ENCODE measurements around the gene LPIN3. TPM values are rescaled to one million over a fixed set of nuclear protein-coding genes. Genes with fewer than 3 reads are reported as not detected.

The LPIN3 gene
- total RNA-seq, 4 donors from 2014 or later, result 7.4 to 30.5 (median 10.2) TPM

DNA sequence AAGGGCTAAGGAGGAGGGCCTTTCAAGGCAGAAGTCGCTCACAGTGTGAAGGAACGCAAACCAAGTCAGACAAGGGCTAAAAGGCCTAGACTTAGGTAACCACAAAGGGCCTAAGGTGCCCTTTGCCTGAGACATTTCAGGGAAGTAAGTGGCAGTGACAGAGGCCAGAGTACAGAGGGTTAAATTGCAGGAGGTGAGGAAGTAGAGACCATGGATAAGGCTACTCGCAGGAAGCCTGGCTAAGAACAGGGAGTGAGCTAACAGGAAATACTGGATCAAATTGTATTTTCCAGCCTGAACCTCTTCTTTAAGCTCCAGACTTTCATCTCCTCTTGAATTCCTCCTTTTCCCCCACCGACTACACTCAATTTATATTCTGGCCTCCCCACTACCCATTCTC lies 39.7 kb upstream of the LPIN3 start:
- DNase-seq, result no peak
- Histone ChIP-seq H3K4me3 (no peak overlapping the region), H3K36me3 (no peaks in the 10 kb centered on the region), H3K27me3 (no peaks in the 10 kb centered on the region), H3K27ac (no peak overlapping the region), H3K4me1 (no peaks in the 10 kb centered on the region), H3K9me3 (no peaks in the 10 kb centered on the region)
- intact Hi-C loops (cut with DNase I; ENCODE audit: low total_unique reads), result no loop called here
- TF ChIP-seq POLR2A (IDR thresholded peaks at IDR 0.05), result no peak
- TF ChIP-seq, protein P1, sequence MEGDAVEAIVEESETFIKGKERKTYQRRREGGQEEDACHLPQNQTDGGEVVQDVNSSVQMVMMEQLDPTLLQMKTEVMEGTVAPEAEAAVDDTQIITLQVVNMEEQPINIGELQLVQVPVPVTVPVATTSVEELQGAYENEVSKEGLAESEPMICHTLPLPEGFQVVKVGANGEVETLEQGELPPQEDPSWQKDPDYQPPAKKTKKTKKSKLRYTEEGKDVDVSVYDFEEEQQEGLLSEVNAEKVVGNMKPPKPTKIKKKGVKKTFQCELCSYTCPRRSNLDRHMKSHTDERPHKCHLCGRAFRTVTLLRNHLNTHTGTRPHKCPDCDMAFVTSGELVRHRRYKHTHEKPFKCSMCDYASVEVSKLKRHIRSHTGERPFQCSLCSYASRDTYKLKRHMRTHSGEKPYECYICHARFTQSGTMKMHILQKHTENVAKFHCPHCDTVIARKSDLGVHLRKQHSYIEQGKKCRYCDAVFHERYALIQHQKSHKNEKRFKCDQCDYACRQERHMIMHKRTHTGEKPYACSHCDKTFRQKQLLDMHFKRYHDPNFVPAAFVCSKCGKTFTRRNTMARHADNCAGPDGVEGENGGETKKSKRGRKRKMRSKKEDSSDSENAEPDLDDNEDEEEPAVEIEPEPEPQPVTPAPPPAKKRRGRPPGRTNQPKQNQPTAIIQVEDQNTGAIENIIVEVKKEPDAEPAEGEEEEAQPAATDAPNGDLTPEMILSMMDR (IDR thresholded peaks at IDR 0.05), result no peak

GRCh38 chr20:41304002-41304401 lies 36.6 kb upstream of the LPIN3 start:
- intact Hi-C loops (cut with DNase I; ENCODE audit: low total_unique reads), result no loop called here
- no peaks in the 10 kb centered on the region for H3K4me1 ChIP-seq
- no peak overlapping the region for H3K4me3 ChIP-seq
- no peaks in the 10 kb centered on the region for H3K36me3 ChIP-seq
- TF ChIP-seq, protein P1 (IDR thresholded peaks at IDR 0.05), result no peak
- no peak for TF ChIP-seq POLR2A (IDR thresholded peaks at IDR 0.05)
- H3K27me3 ChIP-seq, result no peaks in the 10 kb centered on the region
- H3K9me3 ChIP-seq, result no peaks in the 10 kb centered on the region
- H3K27ac ChIP-seq, result no peak overlapping the region
- DNase-seq, result no peak

- Histone ChIP-seq H3K27me3 (no peaks in the 10 kb centered on the region), H3K9me3 (no peaks in the 10 kb centered on the region), H3K27ac (no peak overlapping the region), H3K4me3 (no peak overlapping the region), H3K4me1 (no peaks in the 10 kb centered on the region), H3K36me3 (no peaks in the 10 kb centered on the region)
- TF ChIP-seq, protein P1 (IDR thresholded peaks at IDR 0.05), result no peak
- TF ChIP-seq POLR2A (IDR thresholded peaks at IDR 0.05), result no peak
- intact Hi-C loops (cut with DNase I; ENCODE audit: low total_unique reads), result no loop called here
- DNase-seq, result no peak
Observed at GRCh38 chr20:41304424-41305079, 36.1 kb upstream of the LPIN3 start.

GRCh38 chr20:41306061-41306727 lies 34.4 kb upstream of the LPIN3 start:
- intact Hi-C loops (cut with DNase I; ENCODE audit: low total_unique reads), result no loop called here
- H3K4me1 ChIP-seq, result no peaks in the 10 kb centered on the region
- no peaks in the 10 kb centered on the region for H3K36me3 ChIP-seq
- no peak for DNase-seq
- no peak overlapping the region for H3K4me3 ChIP-seq
- no peak overlapping the region for H3K27ac ChIP-seq
- H3K27me3 ChIP-seq, result no peaks in the 10 kb centered on the region
- no peak for TF ChIP-seq POLR2A (IDR thresholded peaks at IDR 0.05)
- TF ChIP-seq, protein P1 (IDR thresholded peaks at IDR 0.05), result no peak
- H3K9me3 ChIP-seq, result no peaks in the 10 kb centered on the region

DNA sequence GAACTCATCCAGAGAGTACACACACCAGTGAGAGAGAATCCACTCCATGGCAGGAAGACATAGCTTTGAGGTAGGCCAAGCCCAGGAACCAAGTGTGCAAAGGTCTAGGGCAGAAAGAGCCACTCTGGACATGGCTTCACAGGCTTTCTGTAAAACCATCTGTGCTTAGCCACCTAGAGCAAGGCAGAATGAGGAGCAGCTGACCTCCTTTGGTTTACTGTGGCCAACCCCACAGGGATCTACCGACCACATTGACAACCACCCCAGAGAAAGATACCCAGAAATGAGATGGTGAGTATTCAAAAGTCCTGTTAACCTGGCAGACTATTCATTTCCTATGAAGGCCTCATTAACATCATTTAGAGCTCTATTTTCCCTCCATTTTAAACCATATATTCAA lies 33.6 kb upstream of the LPIN3 start:
- Histone ChIP-seq H3K9me3 (no peaks in the 10 kb centered on the region), H3K27ac (no peak overlapping the region), H3K4me3 (no peak overlapping the region), H3K4me1 (no peaks in the 10 kb centered on the region), H3K36me3 (no peaks in the 10 kb centered on the region), H3K27me3 (no peaks in the 10 kb centered on the region)
- no peak for DNase-seq
- TF ChIP-seq POLR2A (IDR thresholded peaks at IDR 0.05), result no peak
- TF ChIP-seq, protein P1 (IDR thresholded peaks at IDR 0.05), result no peak
- intact Hi-C loops (cut with DNase I; ENCODE audit: low total_unique reads), result no loop called here

Data from uterus (tissue), 4 donors.